ENCODE results near the gene SELENOM. TPM values are rescaled to one million over a fixed set of nuclear protein-coding genes. Genes with fewer than 3 reads are reported as not detected.

SELENOM gene, protein sequence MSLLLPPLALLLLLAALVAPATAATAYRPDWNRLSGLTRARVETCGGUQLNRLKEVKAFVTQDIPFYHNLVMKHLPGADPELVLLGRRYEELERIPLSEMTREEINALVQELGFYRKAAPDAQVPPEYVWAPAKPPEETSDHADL
- polyA plus RNA-seq (2013, experiment 1 of 2; ENCODE audit: insufficient read length) = 145 TPM
- 149 TPM for polyA plus RNA-seq (2013, experiment 2 of 2; ENCODE audit: insufficient read length)

DNA sequence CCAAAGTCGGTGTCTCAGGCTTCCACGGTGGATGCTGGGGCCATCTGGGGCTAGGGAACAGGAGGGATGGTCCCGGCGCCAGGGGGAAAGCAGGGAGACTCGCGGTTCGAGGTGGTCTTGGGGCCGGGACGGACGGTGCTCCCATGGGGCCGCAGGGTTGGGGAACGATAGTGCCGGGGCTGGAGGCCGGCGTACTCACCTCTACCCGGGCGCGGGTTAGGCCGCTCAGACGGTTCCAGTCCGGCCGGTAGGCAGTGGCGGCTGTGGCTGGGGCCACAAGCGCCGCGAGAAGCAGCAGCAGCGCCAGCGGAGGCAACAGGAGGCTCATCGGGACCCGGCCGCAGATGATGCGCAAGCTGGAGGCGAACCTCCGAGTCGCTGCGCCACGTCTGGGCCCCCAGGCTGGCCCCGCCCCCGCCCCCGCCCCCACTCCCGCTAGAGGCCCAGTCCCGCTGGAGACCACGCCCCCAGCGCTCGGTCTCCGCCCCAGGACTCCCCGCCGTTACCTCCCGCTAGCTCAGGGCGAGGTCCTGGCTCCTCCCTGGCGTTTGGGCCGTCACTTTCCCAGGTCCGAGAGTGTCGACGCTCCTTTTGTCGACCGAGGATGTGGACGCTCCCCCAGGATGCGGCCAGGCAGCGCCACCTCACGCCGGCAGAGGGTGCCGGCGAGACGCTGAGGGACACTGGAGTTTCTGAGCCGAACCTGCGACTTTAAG is at the start of gene SELENOM:
TSS of gene SELENOM (minus strand) at position 391 of the 716 bp plus-strand sequence. CDS start at position 328, 63 bp downstream.
- peak; percentile 99 for DNase-seq

- peak; percentile 62 for DNase-seq
Measured at GRCh38 chr22:31155422-31155821, 48.1 kb upstream of the SELENOM start.

- no peak for DNase-seq
Measured at GRCh38 chr22:31154975-31155374, 47.6 kb upstream of the SELENOM start.

- no peak for DNase-seq
Measured at GRCh38 chr22:31153357-31153756, 46.0 kb upstream of the SELENOM start.

DNA sequence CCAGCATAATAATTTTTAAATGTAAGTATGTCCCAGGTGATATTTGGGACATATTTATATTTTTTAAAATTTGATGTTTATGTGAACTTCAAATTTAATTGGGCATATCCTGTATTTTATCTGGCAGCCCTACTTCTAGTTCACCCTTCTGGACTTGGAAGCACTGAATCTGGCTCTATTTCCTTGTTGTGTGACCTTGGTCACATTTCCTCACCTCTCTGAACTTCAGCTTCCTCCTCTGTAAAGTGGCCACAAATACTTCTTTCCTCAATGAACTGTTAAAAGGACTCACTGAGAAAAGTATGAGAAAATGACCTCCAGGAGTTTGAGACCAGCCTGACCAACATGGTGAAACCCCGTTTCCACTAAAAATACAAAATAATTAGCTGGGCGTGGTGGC is 44.5 kb upstream of the SELENOM start:
- no peak for DNase-seq

GRCh38 chr22:31150615-31151014 is 43.2 kb upstream of the SELENOM start:
- no peak for DNase-seq

- peak; percentile 73 for DNase-seq
Measured at GRCh38 chr22:31148953-31149627, 41.7 kb upstream of the SELENOM start.

DNA sequence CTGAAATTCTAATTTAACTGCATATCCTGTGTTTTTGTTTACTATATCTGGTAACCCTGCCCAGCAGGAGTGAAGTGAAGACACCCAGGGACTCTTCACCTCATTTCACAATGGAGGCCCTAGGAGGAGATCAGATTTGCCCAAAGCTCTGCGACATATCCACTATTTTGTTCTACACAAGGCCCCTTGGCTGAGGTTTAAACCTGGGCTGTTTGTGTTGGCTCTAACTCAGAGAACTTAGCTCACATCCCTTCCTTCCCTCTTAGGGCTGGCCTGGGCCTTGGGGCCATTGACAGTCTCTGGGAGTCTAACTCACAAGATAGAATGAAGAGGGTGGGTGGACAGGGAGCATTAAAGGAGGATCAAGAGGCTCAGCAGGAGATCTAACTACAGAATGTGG is 41.1 kb upstream of the SELENOM start:
- no peak for DNase-seq

DNA sequence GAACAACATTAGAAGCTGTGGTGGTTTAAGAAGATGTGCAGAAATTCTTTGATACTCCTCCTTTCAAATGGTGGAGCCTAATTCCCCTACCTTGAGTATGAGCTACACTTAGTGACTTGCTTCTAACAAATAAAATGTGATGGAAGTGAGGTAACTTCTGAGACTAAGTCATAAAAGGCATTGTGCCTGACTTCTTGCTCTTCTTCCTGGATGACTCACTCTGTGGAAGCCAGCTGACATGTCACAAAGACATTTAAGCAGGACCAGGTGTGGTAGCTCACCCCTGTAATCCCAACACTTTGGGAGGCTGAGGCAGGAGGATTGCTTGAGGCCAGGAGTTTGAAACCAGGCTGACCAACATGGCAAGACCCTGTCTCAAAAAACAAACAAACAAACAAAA is 36.9 kb upstream of the SELENOM start:
- peak; percentile 32 for DNase-seq

- DNase-seq = no peak
Measured at GRCh38 chr22:31143537-31143936, 36.2 kb upstream of the SELENOM start.

GRCh38 chr22:31143038-31143437 is 35.7 kb upstream of the SELENOM start:
- no peak for DNase-seq

GRCh38 chr22:31142285-31142684 is 34.9 kb upstream of the SELENOM start:
- DNase-seq = no peak

DNA sequence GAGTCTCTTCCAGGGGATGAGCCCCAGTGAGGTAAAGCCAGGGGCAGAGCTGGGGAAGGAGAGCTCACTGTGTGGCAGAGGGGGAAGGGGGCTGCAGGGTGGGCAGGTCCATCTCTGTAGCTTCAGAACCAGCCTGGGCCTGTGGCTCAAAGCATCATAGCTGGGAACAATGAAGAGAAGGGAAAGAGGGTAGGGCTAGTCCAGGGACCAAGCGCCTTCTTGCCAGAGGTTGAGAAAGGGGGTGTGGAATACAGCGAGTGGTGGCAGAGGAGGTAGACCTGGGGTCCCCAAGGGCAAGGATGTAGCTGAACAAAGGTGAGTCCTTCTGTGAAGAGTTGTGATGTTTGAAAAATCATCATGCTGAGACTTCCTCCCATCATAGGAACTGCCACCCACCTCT is 34.2 kb upstream of the SELENOM start:
- no peak for DNase-seq

- DNase-seq = no peak
Measured at GRCh38 chr22:31140746-31141145, 33.4 kb upstream of the SELENOM start.

DNA sequence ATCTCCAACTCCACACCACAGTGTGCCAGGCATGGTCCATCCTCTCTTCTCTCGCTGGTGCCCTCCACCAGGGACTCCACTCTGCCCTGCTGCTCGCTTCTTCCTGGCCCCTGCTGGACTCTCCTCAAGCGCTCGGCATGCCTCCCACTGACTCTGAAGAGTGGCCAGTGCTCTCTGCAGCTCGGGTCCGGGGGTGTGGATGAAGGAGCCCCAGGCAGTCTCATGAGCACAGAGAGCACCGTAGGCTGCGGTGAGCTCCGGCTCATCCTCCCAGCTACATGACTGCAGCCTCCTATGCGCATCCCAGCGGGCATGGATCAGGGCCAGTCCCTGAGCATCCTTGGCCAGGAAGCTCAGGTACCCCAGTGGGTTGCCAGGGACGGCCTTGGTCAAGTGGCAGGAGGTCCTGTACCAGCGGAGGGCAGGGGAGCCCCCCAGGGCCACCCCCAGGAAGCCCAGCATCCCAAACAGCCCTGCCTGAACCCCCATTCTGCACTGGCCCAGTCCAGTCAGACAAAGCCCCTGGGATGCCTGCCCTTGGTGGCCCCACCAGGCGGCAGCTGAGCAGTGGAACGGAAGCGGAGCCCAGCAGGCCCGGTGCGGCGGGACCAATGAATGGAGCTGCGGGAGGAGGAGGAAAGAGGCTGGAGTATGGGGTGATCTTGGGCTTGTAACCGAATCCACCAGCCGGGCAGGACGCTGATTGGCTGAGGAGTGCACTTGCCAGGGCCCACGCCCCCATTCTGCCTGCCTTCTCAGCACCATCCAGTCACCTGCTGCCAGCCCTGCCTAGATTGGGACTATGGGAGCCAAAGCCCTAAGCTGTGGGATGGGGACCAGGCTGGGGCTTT is 32.7 kb upstream of the SELENOM start, which contains the start of gene PLA2G3:
TSS of gene PLA2G3 (minus strand) at position 643 of the 851 bp plus-strand sequence. CDS start at position 489, 154 bp downstream.
- DNase-seq = peak; percentile 39

DNA sequence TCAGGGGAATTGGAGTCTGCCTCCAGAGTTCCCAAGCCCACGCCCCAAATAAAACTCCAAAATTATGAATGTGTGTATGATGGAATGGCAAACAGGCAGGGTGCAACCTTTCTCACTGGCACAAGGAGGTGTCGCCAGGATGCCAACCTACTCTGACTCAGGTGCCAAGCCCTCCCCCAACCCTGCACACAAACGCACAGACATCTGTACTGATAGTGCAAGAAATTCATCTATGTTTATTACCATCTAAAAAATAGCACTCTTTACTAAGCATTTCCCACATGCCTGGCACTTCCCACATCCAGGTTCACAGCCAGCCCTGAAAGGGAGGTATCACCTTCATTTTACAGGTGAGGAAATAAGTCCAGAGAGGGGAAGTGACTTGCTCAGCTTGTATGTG is 31.7 kb upstream of the SELENOM start:
- no peak for DNase-seq

DNA sequence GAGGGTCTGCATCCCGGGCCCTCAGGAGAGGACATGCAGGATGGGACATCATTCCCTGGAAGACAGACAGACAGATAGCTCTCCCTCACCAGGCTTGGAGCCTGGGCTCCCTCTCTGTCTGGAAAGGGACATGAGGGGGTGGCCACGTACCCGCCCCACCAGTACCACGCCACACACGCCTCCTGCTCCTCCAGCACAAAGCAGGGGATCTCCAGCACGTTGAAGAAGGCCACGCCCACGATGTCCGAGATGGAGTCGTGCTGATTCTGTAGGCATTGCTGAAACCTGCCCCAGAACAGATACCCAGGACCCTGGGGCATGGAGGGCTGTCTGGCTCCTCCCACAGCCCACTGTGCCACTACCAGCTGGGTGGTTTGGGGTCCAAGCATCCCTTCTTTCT is 30.8 kb upstream of the SELENOM start:
- no peak for DNase-seq

DNA sequence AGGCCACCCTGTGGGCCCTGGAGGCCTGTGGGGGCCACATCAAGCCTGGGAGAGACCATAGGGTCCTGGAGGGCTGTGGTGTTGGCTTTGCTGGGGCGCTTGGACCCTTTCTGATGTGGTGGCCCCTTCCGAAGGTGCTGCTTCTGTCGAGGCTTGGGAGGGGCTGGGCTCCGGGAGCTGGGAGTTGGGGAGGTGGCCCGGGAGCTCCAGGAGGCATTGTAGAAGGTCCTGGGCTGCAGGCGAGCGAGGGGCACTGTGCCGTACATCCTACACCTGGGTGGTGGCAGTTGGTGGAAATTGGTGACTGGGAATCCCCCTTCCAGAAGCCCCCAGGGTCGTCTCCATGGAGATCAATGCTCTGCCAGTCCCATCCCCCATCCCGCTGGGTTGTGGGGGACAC is 30.4 kb upstream of the SELENOM start:
- DNase-seq = no peak

- DNase-seq = no peak
Measured at GRCh38 chr22:31136711-31137110, 29.3 kb upstream of the SELENOM start.

GRCh38 chr22:31136155-31136554 is 28.8 kb upstream of the SELENOM start:
- DNase-seq = no peak

DNA sequence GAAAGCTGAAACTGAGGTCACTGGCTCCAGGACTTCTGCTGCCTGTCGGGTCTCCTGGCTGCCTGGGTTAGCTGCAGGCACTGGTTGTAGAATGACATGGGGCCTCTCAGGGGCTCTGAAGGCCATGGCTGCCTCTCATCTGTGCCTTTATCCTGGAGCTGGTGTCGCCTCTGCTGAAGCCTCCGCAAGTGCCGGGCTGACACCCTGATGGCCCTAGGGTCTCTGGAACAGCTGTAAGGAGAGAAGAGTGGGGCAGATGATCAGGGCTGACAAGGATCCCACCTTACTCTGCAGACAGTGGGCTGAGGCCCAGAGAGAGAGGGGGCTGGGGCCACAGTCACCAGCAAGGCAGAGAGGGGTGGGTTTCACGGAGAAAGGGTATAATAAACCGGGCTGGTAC is 28.3 kb upstream of the SELENOM start:
- no peak for DNase-seq

DNA sequence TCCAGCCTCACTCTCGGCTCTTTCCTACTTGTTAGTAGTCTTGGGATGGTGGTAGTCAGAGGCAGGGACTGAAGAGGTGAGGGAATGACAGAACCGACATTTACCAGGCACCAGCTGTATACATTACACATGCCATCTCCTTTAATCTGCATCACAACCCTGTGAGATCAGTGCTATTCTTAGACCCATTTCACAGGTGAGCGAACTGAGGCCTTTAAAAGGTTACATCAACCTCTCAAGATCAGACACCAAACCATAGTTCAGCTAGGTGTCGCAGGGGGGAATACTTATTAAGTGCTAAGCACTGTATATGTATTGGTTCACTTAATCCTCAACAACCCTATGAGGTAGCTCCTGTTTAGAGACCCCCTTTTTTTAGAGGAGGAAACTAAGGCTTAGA is 27.3 kb upstream of the SELENOM start:
- DNase-seq = no peak

GRCh38 chr22:31133911-31134310 is 26.5 kb upstream of the SELENOM start:
- no peak for DNase-seq

Measured in fibroblast of skin of back (primary cell).